Hematopoietic multipotent progenitor cell treated with erythropoietin and hydrocortisone succinate and interleukin-3 and kit ligand, for 8 days (in vitro differentiated cells): Measurements from ENCODE around the gene ZBTB40.

ENCODE experiments used
- DNase-seq: peaks from one replicate; pipeline ENCODE4 v3.0.0-alpha.2; 2015

The ZBTB40 gene

DNA sequence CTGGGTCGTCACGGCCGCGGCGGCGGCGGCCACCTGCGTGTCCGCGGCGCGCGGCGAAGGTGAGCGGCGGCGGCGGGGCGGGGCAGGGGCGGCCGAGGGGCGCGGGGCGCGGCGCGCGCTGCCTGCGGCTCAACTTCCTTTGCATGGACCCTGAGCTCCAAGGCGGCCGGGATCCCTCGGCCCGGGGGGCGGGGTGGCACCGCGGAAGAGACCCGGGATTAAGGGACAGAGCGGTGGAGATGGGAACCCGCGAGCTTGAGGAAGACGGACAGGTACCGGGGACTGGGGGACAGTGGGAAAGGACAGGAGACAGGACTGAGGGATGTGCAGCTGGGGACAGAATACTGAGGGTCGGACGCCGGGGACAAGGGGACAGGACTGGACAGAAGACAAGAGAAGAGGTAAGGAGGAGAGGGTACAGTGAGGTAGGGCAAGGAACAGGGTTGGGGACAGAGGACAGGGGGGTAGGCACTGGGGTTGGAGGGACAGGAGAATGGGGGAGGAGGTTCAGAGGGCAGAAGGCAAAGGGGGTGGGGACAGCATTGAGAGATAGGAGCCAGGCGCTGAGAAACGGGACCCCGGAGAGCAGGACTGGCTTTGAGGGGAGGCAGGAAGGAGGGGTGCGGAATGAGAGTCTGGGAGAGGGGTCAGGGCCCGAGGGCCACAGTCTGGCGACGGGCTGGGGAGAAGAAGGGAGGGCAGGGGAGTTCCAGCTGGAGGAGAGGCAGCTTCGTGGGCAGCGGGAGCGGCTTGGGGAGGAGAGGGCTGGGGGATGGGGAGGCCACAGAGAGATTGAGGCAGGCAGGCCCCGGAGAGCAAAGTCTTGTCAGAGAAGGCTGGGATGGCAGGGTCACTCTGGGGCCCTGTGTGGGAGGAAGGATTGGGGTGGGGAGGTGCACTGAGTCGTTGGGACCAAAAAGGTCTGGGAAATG, 112.3 kb downstream of the ZBTB40 start:
- DNase-seq: no peak

DNA sequence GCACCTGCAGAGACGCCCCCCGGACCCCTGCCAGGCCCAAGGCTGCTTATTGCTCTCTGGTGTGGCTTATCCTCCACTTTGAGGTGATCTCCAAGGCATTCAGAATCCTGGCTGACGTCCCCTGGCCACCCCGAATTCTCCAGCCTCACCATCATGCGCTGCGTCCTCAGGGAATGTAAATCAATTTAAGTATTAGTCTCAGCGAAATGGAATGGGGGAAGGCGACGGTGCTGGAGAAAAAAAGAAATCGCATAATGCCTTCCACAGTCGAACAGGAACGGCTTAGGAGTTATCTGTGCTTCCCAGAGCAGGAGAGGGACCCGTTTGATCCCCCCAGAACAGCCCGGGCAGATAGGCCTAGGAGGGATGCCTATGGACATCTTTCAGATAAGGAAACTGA, 114.5 kb downstream of the ZBTB40 start:
- no peak for DNase-seq

DNA sequence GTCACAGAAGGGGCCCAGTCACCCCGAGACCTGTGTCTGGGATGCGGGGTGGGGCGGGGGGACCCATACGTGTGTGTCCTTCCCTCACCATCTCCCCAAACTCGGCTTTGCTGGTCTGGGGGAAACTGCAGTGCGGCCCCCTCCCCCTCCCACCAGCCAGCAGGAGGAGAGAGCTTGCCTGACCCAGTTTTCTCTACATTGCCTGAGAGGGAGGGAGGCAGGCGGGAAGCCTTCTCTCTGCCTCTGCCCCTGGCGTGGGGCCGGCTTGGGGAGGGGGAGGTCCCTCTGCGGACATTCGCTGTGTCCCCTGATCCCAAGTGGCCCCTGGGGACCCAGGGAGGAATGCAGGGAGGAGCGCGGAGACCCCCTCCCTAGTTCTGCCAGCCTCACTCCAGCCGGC, 115.5 kb downstream of the ZBTB40 start:
- no peak for DNase-seq

DNA sequence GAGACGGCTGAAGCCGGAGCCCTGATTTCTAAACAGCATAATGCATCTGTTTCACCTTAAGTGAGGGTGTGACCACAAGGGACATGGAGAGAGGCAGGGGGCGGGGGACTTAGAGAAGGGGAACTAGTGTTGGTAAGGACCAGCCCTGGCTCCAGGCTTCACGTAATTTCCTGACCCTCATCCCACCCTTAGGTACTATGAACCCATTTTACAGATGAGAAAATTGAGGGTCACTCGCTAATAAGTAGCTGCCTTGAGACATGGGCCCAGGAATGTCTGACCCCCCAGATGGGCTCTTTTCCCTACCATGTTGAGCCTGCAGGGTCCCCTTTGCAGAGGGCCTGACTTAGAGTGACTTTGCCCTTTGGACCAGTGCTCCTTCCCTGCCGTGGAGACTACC, 116.3 kb downstream of the ZBTB40 start:
- no peak for DNase-seq

DNA sequence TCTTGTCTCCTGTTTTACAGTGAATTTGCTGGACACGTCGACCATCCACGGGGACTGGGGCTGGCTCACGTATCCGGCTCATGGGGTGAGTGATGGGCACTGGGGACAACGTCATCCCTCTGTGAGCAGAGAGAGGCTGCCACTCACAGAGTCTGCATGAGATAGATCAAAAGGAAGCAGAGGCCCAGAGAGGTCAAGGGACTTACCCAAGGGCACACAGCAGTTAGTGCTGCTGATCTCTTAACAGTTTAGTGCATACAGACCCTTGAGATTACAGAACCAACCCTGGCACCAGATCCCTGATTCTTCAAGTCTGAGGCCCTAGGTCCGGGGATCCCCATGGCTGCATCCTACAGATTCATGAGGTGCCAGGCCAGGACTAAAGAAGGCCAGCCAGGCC, 117.6 kb downstream of the ZBTB40 start:
- no peak for DNase-seq

DNA sequence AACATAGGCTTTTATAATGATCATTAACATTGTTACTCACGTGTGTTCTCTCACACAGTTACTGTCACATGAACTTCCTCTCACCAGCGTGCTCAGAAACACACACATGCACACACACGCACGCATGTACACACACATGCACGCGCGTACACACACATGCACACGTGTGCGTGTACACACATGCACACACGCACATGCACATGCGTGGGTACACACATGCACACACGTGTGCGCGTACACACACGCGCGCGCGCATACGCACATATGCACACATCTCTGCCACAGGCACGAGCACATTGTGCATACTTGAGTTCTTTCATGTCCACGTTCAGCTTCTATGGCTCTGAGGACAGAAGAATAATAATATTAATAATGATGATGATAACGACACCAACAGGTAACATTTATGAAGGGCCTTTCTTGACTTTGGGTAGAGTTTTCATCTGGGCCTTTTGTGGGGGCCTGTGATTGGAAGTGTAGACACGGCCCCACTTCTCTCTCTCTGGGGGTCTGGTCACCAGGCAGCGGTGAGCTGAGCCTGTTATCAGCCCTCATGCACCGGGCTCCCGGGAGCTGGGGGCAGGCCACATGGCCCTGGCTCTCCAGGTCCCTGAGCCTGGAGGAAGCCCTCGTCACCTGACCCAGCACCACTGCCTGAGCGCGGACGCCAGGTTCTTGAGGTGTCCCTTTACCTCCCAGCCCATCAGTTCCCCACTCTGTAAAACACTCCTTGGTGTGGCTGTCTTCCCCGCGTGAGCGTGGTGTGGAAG, 118.7 kb downstream of the ZBTB40 start:
- no peak for DNase-seq

DNA sequence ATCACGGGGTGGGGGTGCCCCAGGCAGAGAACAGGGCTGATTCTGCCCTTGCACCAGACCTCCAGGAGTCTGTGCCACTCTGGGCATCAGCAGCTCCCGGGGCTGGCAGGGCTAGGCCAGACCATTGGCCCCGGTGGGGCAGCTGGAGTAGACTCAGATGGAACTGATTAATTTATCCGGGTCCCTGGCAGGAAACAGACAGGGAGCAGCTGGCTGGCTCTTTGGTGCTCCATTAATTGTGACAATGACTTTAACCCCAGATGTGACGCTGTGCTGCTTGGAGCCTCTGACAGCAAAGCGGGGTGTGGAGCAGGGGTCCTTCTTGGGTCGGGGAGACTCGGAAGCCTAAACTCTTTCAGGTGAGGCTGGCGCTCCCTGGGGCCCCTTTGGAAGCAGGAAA, 121.2 kb downstream of the ZBTB40 start:
- no peak for DNase-seq

DNA sequence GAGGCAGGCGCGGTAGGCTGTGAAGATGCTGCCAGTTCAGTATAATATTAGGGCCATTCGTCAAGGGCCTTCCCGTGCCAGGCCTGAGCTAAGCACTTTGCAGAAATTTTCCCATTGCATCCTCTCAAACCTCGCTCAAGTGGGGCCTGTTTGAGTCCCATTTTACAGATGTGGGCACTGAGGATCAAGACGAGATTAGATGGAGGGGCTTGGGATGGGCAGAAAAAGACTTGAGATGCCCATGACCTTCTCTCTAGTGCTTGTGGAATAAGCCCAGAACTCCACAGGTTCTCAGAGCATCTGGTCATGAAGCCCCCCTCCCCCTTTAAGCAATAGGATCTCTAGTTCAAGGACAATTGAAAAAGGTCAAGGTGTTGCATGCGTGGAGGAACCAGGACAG, 121.6 kb downstream of the ZBTB40 start:
- no peak for DNase-seq

DNA sequence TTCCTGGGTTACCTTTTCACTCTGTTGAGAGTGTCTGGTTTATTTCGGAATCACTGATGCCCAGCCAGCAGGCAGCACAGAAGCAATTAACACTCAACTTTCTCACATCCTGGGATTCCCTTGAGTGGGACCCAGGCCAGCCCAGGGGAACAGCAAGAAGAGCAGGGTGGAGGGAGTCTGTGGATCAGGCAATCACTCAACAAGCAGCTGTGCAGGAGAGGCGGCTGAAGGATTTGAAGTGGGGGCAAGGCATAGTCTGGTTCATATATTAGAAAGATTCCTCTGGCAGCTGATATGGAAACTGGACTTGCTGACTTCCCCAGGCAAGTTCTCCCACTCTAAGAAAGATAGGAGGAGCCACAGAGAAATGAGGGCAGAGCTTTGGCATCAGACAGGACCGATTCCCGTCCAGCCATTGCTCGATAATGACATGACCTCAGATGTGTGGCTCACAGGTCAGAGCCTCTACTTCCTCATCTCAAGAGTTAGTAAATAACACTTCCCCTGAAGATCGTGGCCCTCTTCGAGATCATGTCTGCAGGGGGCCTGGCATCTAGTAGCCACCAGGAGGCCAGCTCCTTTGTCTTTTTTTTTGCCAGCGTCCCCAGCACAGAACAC, 124.0 kb downstream of the ZBTB40 start:
- no peak for DNase-seq

DNA sequence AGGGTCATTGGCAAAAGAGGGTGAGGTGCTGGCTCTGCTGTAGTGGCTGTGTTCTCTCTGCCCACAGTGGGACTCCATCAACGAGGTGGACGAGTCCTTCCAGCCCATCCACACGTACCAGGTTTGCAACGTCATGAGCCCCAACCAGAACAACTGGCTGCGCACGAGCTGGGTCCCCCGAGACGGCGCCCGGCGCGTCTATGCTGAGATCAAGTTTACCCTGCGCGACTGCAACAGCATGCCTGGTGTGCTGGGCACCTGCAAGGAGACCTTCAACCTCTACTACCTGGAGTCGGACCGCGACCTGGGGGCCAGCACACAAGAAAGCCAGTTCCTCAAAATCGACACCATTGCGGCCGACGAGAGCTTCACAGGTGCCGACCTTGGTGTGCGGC, 124.5 kb downstream of the ZBTB40 start:
- no peak for DNase-seq

DNA sequence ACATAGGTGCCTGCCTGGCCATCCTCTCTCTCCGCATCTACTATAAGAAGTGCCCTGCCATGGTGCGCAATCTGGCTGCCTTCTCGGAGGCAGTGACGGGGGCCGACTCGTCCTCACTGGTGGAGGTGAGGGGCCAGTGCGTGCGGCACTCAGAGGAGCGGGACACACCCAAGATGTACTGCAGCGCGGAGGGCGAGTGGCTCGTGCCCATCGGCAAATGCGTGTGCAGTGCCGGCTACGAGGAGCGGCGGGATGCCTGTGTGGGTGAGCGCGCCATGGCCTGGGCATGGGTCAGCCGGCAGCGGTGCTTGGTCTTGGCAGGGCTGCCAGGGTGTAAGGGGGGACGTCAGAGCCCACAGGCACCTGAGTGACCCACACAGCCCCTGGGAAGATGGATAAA, 125.0 kb downstream of the ZBTB40 start:
- DNase-seq: no peak

DNA sequence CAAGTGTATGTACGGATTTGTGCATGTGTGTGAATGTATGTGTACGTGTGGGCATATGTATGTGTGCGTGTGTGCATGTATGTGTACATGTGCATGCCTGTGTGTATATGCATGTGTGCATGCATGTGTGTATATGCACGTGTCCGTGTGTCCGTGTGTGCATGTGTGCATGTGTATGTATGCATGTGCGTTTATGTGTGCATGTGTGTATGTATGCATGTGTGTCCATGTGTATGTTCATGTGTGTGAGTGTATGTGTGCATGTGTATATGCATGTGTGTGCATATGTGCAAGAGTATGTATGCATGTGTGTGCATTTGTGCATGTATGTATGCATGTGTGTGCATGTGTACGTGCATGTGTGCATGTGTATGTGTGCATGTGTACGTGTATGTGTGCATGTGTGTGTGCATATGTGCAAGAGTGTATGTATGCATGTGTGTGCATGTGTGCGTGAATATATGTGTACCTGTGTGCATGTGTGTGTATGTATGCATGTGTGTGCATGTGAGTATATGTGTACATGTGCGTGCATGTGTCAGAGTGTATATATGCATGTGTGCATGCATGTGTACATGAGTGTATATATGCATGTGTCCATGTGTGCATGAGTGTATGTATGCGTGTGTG, 127.2 kb downstream of the ZBTB40 start:
- DNase-seq: no peak

DNA sequence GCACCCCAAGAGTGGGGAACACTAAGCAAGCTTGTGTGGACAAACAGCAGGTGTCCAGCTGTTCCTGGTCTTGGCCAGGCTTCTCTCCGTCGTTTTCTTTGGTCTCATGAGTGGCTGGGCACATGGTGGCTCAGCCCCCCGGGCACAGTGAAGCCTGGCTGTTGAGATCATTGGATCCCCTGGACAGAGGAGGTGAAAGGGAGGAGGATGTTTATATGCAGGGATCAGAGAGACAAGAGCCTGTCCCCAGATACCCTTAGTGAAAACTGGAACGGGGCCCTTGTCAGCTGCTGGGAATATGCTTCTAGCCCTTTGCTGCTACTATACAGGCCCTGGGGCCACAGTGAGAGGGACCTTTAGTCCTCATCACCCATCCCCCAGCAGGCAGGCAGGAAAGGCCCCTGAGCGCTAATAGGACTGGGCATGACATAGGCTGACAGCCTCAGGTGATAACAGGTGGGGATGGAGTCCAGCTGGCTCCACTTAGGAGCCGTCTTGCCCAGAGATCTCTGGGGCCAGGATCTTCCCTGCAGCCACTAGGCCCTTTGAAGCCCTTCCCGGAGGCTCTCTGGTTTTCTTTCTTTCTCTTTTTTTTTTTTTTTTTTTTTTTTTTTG, 128.0 kb downstream of the ZBTB40 start:
- DNase-seq: no peak
